ENCODE data around the gene LAMA2. TPM values are rescaled to one million over a fixed set of nuclear protein-coding genes. Genes with fewer than 3 reads are reported as not detected.
A peak's percentile ranks its signal among the peaks of the same experiment; 100 is the strongest.

Gene LAMA2
- total RNA-seq, 4 donors from 2014 or later: 203 to 339 (median 275) TPM

DNA sequence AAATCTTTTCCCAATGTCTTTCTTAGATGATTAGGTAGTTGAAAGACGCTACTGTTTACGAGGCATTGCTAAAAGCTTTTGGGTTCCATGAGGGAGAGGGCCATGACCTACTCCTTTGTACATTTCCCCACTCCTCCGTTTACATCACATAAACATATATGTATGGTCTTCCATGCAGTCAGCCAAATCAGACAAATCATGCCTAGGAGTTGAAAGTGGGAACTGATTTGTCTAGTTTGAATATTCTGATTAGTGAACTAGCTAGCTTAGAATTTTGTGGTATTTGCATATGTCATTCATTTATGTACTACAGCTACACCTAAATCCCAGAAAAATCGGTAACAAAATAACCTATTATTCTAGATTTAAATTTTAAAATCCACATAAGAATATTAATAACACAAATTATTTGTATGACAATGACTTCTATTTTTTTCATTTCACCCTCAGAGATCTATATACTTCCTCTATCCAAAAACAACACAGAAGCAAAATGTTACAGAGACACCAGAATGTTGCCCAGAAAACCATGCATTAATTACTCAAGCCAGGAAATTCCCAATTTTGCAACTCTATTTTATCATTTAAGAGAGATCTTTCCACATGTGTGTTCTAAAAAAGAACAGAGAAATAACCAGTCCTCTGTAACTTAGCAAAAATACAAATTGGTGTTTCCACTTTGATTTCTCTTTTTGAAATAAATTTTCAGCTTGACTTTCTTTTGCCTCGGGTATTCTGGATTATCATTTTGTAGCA is 231.9 kb downstream of the LAMA2 start:
- Histone ChIP-seq H3K27me3 (no peaks in the 10 kb centered on the region), H3K4me1 (peaks cover 0 to 78% (median 14%) of the 10 kb centered on the region in 4 donors), H3K36me3 (no peaks in the 10 kb centered on the region), H3K9me3 (no peaks in the 10 kb centered on the region), H3K4me3 (no peak overlapping the region), H3K27ac (peak overlapping the region in 2 of 4 donors; percentile 56 to 76)
- TF ChIP-seq POLR2A (IDR thresholded peaks at IDR 0.05): no peak
- TF ChIP-seq, protein P1, sequence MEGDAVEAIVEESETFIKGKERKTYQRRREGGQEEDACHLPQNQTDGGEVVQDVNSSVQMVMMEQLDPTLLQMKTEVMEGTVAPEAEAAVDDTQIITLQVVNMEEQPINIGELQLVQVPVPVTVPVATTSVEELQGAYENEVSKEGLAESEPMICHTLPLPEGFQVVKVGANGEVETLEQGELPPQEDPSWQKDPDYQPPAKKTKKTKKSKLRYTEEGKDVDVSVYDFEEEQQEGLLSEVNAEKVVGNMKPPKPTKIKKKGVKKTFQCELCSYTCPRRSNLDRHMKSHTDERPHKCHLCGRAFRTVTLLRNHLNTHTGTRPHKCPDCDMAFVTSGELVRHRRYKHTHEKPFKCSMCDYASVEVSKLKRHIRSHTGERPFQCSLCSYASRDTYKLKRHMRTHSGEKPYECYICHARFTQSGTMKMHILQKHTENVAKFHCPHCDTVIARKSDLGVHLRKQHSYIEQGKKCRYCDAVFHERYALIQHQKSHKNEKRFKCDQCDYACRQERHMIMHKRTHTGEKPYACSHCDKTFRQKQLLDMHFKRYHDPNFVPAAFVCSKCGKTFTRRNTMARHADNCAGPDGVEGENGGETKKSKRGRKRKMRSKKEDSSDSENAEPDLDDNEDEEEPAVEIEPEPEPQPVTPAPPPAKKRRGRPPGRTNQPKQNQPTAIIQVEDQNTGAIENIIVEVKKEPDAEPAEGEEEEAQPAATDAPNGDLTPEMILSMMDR (IDR thresholded peaks at IDR 0.05): no peak
- TF ChIP-seq EP300 (IDR thresholded peaks at IDR 0.05): no peak
- DNase-seq (ENCODE audit: low spot score in 2 of 2): no peak
- WGBS, 2 donors: 55 to 56% methylated on average over 5 of the region's 5 CpGs

DNA sequence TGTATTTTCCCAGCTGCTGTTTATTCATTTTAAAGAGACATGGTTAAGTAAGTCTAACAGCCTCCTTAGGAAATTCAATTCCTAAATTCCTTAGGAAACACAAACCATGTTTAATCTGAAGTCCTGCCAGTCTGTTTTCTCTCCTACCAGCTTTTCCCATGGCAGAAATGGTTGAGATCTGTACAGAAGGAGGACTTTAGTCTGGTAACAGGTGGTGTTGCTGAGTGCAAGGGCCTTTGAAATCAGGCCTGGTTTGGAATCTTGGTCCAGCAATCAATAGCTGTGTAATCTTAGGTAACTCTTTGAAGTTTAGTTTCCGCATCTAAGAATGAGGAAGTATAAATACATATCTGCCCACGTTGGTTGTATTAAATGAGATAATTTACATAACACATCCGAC is 232.5 kb downstream of the LAMA2 start:
- TF ChIP-seq EP300 (IDR thresholded peaks at IDR 0.05) (no peak), POLR2A (IDR thresholded peaks at IDR 0.05) (no peak)
- TF ChIP-seq, protein P1 (IDR thresholded peaks at IDR 0.05): no peak
- WGBS, 2 donors: 44 to 61% methylated on average over 3 of the region's 3 CpGs
- Histone ChIP-seq H3K4me1 (peaks cover 0 to 76% (median 14%) of the 10 kb centered on the region in 4 donors), H3K9me3 (no peaks in the 10 kb centered on the region), H3K27ac (peak overlapping the region in 2 of 4 donors; percentile 34 to 76), H3K4me3 (no peak overlapping the region), H3K36me3 (no peaks in the 10 kb centered on the region), H3K27me3 (no peaks in the 10 kb centered on the region)
- DNase-seq (ENCODE audit: low spot score in 2 of 2): no peak

DNA sequence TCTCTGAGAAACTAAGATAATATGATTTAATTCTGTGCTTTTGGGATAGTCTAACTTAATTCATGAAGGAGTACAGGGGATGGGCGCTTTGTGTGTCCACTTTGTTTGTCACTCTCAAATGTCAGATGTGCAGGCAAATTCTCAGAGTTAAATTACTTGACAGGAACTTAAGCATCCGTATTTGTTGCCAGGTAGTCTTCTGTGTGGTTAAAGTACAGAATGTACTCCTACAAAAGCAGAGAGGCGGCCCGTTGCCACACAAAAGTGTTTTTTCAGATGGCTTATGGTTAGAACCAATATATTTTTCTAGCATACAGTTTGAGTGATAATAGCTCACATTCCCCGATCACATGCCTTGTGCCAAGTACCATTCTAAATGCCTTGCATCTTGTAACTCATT is 234.4 kb downstream of the LAMA2 start:
- 69 to 70% methylated on average over 5 of the region's 5 CpGs for WGBS, 2 donors
- H3K36me3 ChIP-seq: no peaks in the 10 kb centered on the region
- H3K27me3 ChIP-seq: no peaks in the 10 kb centered on the region
- TF ChIP-seq EP300 (IDR thresholded peaks at IDR 0.05) (no peak), POLR2A (IDR thresholded peaks at IDR 0.05) (no peak)
- TF ChIP-seq, protein P1 (IDR thresholded peaks at IDR 0.05): no peak
- no peak overlapping the region for H3K4me3 ChIP-seq
- H3K9me3 ChIP-seq: no peaks in the 10 kb centered on the region
- DNase-seq (ENCODE audit: low spot score in 2 of 2): no peak
- H3K27ac ChIP-seq: peak overlapping the region in 1 of 4 donors; percentile 23
- H3K4me1 ChIP-seq: peaks cover 0 to 75% (median 22%) of the 10 kb centered on the region in 4 donors

DNA sequence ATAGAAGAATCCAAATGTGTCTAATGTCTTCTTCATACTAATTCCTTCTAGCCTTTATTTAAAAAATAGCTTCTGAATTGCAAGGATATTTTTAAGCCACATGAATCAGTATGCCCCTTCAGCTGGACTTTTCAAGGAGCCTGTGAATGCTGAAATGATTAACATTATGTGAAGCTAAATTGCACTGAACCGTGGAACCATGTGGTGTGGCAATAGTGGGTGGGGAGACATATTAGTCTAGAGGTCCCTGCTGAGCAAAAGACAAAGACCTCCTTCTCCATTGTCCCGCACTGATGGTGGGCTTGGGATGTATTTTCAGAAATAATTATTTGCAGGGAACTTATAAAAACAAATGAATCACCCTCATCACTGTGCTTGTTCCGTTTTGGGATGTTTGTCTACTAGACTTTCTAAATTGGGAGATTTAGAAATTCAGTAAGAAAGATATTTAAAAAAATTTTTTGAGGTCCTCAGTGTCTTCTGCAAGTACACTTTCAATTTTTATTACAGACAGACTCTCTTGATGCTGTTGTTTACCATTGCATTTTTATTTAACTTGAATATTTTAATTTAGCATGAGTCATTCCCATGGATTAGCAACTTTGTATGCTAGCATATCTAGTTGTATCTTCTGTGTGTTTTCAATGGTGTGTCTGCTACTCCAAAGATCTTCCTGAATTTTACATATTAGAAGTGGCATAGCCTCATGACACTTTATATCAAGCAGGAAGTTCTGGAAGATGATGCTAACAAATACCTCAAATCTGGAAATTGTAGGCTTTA is 238.1 kb downstream of the LAMA2 start:
- DNase-seq (ENCODE audit: low spot score in 2 of 2): peak; percentile 39 to 56
- 22 to 28% methylated on average over 3 of the region's 3 CpGs for WGBS, 2 donors
- Histone ChIP-seq H3K36me3 (no peaks in the 10 kb centered on the region), H3K9me3 (no peaks in the 10 kb centered on the region), H3K27ac (peak overlapping the region in 3 of 4 donors; percentile 49 to 71 (median 56)), H3K4me3 (no peak overlapping the region), H3K27me3 (no peaks in the 10 kb centered on the region), H3K4me1 (peaks cover 0 to 49% (median 14%) of the 10 kb centered on the region in 4 donors)
- no peak for TF ChIP-seq POLR2A (IDR thresholded peaks at IDR 0.05)
- TF ChIP-seq EP300 (IDR thresholded peaks at IDR 0.05): peak in 1 of 2 donors; percentile 61

DNA sequence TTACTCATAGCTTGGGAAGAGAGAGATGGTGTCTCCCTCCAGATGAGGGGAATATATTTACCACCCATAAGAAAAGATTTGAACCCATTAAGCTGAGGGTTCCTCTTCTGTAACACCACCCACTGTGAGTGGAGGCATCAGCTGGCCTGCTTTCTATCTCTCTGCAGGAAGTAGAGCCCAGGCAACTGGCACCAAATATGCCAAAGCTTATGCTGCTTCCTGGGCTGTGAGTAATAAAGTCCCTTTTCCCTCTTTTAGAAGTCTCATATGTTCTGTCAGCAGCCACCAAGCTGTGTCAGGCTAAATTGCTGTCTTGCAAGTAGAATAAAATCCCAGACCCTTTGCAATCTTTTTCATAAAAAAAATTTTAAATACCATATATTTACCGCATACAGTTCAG is 241.4 kb downstream of the LAMA2 start:
- H3K27ac ChIP-seq: peak overlapping the region in 2 of 4 donors; percentile 34 to 40
- DNase-seq (ENCODE audit: low spot score in 2 of 2): no peak
- H3K4me1 ChIP-seq: peaks cover 0 to 37% (median 9%) of the 10 kb centered on the region in 4 donors
- 92 to 97% methylated on average over 1 of the region's 1 CpG for WGBS, 2 donors
- no peak overlapping the region for H3K4me3 ChIP-seq
- H3K9me3 ChIP-seq: no peaks in the 10 kb centered on the region
- TF ChIP-seq, protein P1 (IDR thresholded peaks at IDR 0.05): no peak
- no peak for TF ChIP-seq POLR2A (IDR thresholded peaks at IDR 0.05)
- H3K36me3 ChIP-seq: no peaks in the 10 kb centered on the region
- H3K27me3 ChIP-seq: no peaks in the 10 kb centered on the region
